Right cardiac atrium (tissue), 5 donors: ENCODE measurements around the gene CHN1. TPM values are rescaled to one million over a fixed set of nuclear protein-coding genes. Genes with fewer than 3 reads are reported as not detected.

Experiments used
- ATAC-seq, 2 donors: fragments of 200-7000 bp; cut with Tn5 transposase; one replicate each; pipeline versions ENCODE4 v1.8.0 to v1.9.1; 2020; ENCODE audit warnings: moderate library complexity in 2 of 2, mild to moderate bottlenecking in 1 of 2
- DNase-seq, 3 donors: peaks; one replicate each; pipeline ENCODE4 v3.0.0-alpha.2; 2020
- H3K27ac ChIP-seq: one replicate; pipeline ENCODE4 v1.5.1; 2013; ENCODE audit warnings: mild to moderate bottlenecking, low read length, control low read depth, moderate library complexity
- H3K27me3 ChIP-seq: one replicate; pipeline ENCODE4 v1.6.1; 2013; ENCODE audit not compliant: control insufficient read depth, insufficient read depth
- H3K4me1 ChIP-seq: one replicate; pipeline ENCODE4 v1.6.1; 2013; ENCODE audit warnings: low read length; ENCODE audit not compliant: control insufficient read depth, insufficient read depth
- H3K4me3 ChIP-seq: one replicate; pipeline ENCODE4 v1.5.1; 2013; ENCODE audit warnings: low read length, control low read depth
- H3K9me3 ChIP-seq: one replicate; pipeline ENCODE4 v1.6.1; 2013; ENCODE audit warnings: low read length; ENCODE audit not compliant: control insufficient read depth
- WGBS: extraction: QIAGEN DNeasy Blood & Tissue Kit; methylation state at CpG from one replicate; pipeline ENCODE4 v1.1.7; 2013; 5-methylcytosine and 5-hydroxymethylcytosine counted together
- intact Hi-C, 4 donors: fragments of 100-400 bp; cut with DNase I; formaldehyde crosslinking; loops; one replicate each; pipeline versions ENCODE4 v1.11.0 to v1.14.0; 2022 to 2023
- polyA plus RNA-seq: library from polyadenylated mRNA; stranded (reverse); fragments of 200-250 nt; gene quantifications from one replicate; pipeline ENCODE4 v1.2.3, GENCODE V29; 2013
- total RNA-seq, 4 donors: library from RNA; stranded (reverse); fragmentation: NEBNext Ultra II Directional; extraction: Animal tissue kit (Norgen Biotek cat#: 25700); gene quantifications; one replicate each; pipeline ENCODE4 v1.2.1, GENCODE V29; 2021
- donor health status: healthy with polysubstance abuse.
- donor health status: DM: no; HTN: yes; CAD: no.
- donor health status: DM: no; HTN: no; CAD: no.
- donor health status: DM: no; HTN: yes; CAD: no; lungs with severe emphysema.
- donor health status: DM: yes; HTN: yes; CAD: no.

The CHN1 gene
- total and polyA plus RNA-seq, 5 donors, result 5.3 to 8.9 (median 7.8) TPM

- H3K4me3 ChIP-seq, result no peak overlapping the region
- intact Hi-C loops, result loop anchor here in 1 of 4 donors (10.0 kb wide), 1 partner anchor 62 kb away; no protein-coding TSS in a partner anchor
- no peaks in the 10 kb centered on the region for H3K9me3 ChIP-seq
- no peak for DNase-seq
- ATAC-seq, result no peak
- no peaks in the 10 kb centered on the region for H3K4me1 ChIP-seq
- no peaks in the 10 kb centered on the region for H3K27me3 ChIP-seq
- 82% methylated on average over 5 of the region's 5 CpGs for WGBS
- no peak overlapping the region for H3K27ac ChIP-seq
Measured at GRCh38 chr2:174957050-174957449, 48.1 kb downstream of the CHN1 start.

- 71% methylated on average over 6 of the region's 6 CpGs for WGBS
Measured at GRCh38 chr2:174952607-174953006, 52.6 kb downstream of the CHN1 start.

GRCh38 chr2:174951745-174952144 lies 53.4 kb downstream of the CHN1 start:
- H3K4me1 ChIP-seq, result no peaks in the 10 kb centered on the region
- no peak overlapping the region for H3K27ac ChIP-seq
- ATAC-seq (no peak), DNase-seq (no peak)
- 96% methylated on average over 1 of the region's 1 CpG for WGBS
- no peaks in the 10 kb centered on the region for H3K27me3 ChIP-seq
- H3K9me3 ChIP-seq, result no peaks in the 10 kb centered on the region
- no peak overlapping the region for H3K4me3 ChIP-seq
- intact Hi-C loops, result loop anchor here in 1 of 4 donors (10.0 kb wide), 1 partner anchor 57 kb away; no protein-coding TSS in a partner anchor

More at GRCh38 chr2:174952607-174953006, 52.6 kb downstream of the CHN1 start:
- no peaks in the 10 kb centered on the region for H3K4me1 ChIP-seq
- no peak overlapping the region for H3K4me3 ChIP-seq
- no peaks in the 10 kb centered on the region for H3K9me3 ChIP-seq
- DNase-seq (no peak), ATAC-seq (no peak)
- intact Hi-C loops, result loop anchor here in 1 of 4 donors (10.0 kb wide), 1 partner anchor 58 kb away; no protein-coding TSS in a partner anchor
- H3K27me3 ChIP-seq, result no peaks in the 10 kb centered on the region
- H3K27ac ChIP-seq, result no peak overlapping the region

GRCh38 chr2:174949988-174950687 lies 55.0 kb downstream of the CHN1 start:
- Histone ChIP-seq H3K27ac (no peak overlapping the region), H3K9me3 (no peaks in the 10 kb centered on the region), H3K4me1 (no peaks in the 10 kb centered on the region), H3K4me3 (no peak overlapping the region), H3K27me3 (no peaks in the 10 kb centered on the region)
- intact Hi-C loops, result loop anchor here in 1 of 4 donors (10.0 kb wide), 1 partner anchor 55 kb away; no protein-coding TSS in a partner anchor
- WGBS, result 96% methylated on average over 8 of the region's 8 CpGs
- DNase-seq (no peak), ATAC-seq (no peak)

- intact Hi-C loops, result no loop called here
- H3K4me3 ChIP-seq, result no peak overlapping the region
- no peaks in the 10 kb centered on the region for H3K27me3 ChIP-seq
- WGBS, result 91% methylated on average over 3 of the region's 3 CpGs
- H3K4me1 ChIP-seq, result no peaks in the 10 kb centered on the region
- H3K9me3 ChIP-seq, result no peaks in the 10 kb centered on the region
- DNase-seq, result no peak
- ATAC-seq, result no peak
- no peak overlapping the region for H3K27ac ChIP-seq
Measured at GRCh38 chr2:174945601-174946260, 59.5 kb downstream of the CHN1 start.

- 96% methylated on average over 1 of the region's 1 CpG for WGBS
- ATAC-seq, result no peak
- Histone ChIP-seq H3K27me3 (no peaks in the 10 kb centered on the region), H3K9me3 (no peaks in the 10 kb centered on the region), H3K27ac (no peak overlapping the region), H3K4me3 (no peak overlapping the region), H3K4me1 (no peaks in the 10 kb centered on the region)
- no peak for DNase-seq
- intact Hi-C loops, result no loop called here
Measured at GRCh38 chr2:174939046-174939445, 66.1 kb downstream of the CHN1 start.

GRCh38 chr2:174931724-174932123 lies 73.5 kb downstream of the CHN1 start:
- WGBS, result 90% methylated on average over 3 of the region's 3 CpGs
- Histone ChIP-seq H3K4me1 (no peaks in the 10 kb centered on the region), H3K27me3 (no peaks in the 10 kb centered on the region), H3K4me3 (no peak overlapping the region), H3K9me3 (no peaks in the 10 kb centered on the region), H3K27ac (no peak overlapping the region)
- intact Hi-C loops, result no loop called here
- DNase-seq, result no peak
- ATAC-seq, result no peak

GRCh38 chr2:174929786-174930185 lies 75.4 kb downstream of the CHN1 start:
- no peak overlapping the region for H3K4me3 ChIP-seq
- no peaks in the 10 kb centered on the region for H3K4me1 ChIP-seq
- H3K27me3 ChIP-seq, result no peaks in the 10 kb centered on the region
- ATAC-seq (no peak), DNase-seq (no peak)
- no peaks in the 10 kb centered on the region for H3K9me3 ChIP-seq
- H3K27ac ChIP-seq, result no peak overlapping the region
- WGBS, result 64% methylated on average over 4 of the region's 4 CpGs
- intact Hi-C loops, result no loop called here

- no peak for DNase-seq
Measured at GRCh38 chr2:174925046-174925784, 80.0 kb downstream of the CHN1 start.

GRCh38 chr2:174924061-174924693 lies 81.0 kb downstream of the CHN1 start:
- intact Hi-C loops, result no loop called here
- ATAC-seq (no peak), DNase-seq (no peak)
- H3K4me3 ChIP-seq, result no peak overlapping the region
- H3K9me3 ChIP-seq, result no peaks in the 10 kb centered on the region
- no peaks in the 10 kb centered on the region for H3K4me1 ChIP-seq
- no peaks in the 10 kb centered on the region for H3K27me3 ChIP-seq
- no peak overlapping the region for H3K27ac ChIP-seq

More at GRCh38 chr2:174925046-174925784, 80.0 kb downstream of the CHN1 start:
- H3K4me3 ChIP-seq, result no peak overlapping the region
- H3K27ac ChIP-seq, result no peak overlapping the region
- no peaks in the 10 kb centered on the region for H3K9me3 ChIP-seq
- WGBS, result 89% methylated on average over 3 of the region's 3 CpGs
- intact Hi-C loops, result no loop called here
- H3K4me1 ChIP-seq, result no peaks in the 10 kb centered on the region
- no peak for ATAC-seq
- H3K27me3 ChIP-seq, result no peaks in the 10 kb centered on the region
